Loucy (cell line): Measurements from ENCODE around the gene ADCY7.

Experiments
- EZH2phosphoT487 ChIP-seq: fragments of 200-600 bp; IDR thresholded peaks from 2 replicates; pipeline ENCODE4 v1.6.1; 2018; ENCODE audit warnings: antibody characterized with exemption, mild to moderate bottlenecking, moderate library complexity, borderline replicate concordance
- TF ChIP-seq, protein P1 (sequence below): fragments of 200-600 bp; sonication (generic); conservative IDR thresholded peaks from 2 replicates; pipeline ENCODE4 v1.5.1; 2014; ENCODE audit warnings: mild to moderate bottlenecking, antibody characterized with exemption, low read length

- TF ChIP-seq, protein P1, sequence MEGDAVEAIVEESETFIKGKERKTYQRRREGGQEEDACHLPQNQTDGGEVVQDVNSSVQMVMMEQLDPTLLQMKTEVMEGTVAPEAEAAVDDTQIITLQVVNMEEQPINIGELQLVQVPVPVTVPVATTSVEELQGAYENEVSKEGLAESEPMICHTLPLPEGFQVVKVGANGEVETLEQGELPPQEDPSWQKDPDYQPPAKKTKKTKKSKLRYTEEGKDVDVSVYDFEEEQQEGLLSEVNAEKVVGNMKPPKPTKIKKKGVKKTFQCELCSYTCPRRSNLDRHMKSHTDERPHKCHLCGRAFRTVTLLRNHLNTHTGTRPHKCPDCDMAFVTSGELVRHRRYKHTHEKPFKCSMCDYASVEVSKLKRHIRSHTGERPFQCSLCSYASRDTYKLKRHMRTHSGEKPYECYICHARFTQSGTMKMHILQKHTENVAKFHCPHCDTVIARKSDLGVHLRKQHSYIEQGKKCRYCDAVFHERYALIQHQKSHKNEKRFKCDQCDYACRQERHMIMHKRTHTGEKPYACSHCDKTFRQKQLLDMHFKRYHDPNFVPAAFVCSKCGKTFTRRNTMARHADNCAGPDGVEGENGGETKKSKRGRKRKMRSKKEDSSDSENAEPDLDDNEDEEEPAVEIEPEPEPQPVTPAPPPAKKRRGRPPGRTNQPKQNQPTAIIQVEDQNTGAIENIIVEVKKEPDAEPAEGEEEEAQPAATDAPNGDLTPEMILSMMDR: peak; percentile 18; the same call in 1 of the 2 replicates
- no peak for TF ChIP-seq EZH2phosphoT487
Measured at GRCh38 chr16:50251375-50252081, 14.8 kb upstream of the ADCY7 start.
